NCI-H1105 treated with DMSO at 0.1 percent for 48 hours (cell line): ENCODE data around the gene NHLH2.

Experiments used
- DNase-seq: peaks from one replicate; lab custom pipeline; 2025; lab: John Stamatoyannopoulos, UW

NHLH2 gene

GRCh38 chr1:115802416-115802815, 38.5 kb downstream of the NHLH2 start:
- no peak for DNase-seq

- no peak for DNase-seq
These were observed 43.4 kb downstream of the NHLH2 start for GRCh38 chr1:115797486-115797885.

GRCh38 chr1:115796897-115797296, 44.0 kb downstream of the NHLH2 start:
- DNase-seq = no peak

- DNase-seq = no peak
These were observed 44.9 kb downstream of the NHLH2 start for GRCh38 chr1:115796036-115796435.

- DNase-seq = no peak
These were observed 45.8 kb downstream of the NHLH2 start for GRCh38 chr1:115794976-115795639.

- DNase-seq = no peak
These were observed 47.8 kb downstream of the NHLH2 start for GRCh38 chr1:115793162-115793561.

- DNase-seq = no peak
These were observed 49.1 kb downstream of the NHLH2 start for GRCh38 chr1:115791816-115792215.

- DNase-seq = no peak
These were observed 50.1 kb downstream of the NHLH2 start for GRCh38 chr1:115790846-115791245.

GRCh38 chr1:115790356-115790755, 50.6 kb downstream of the NHLH2 start:
- DNase-seq = no peak
